Coronary artery (tissue), 2 donors: ENCODE results near the gene RPS6KA2.

Experiments
- DNase-seq: peaks from one replicate; pipeline ENCODE4 v3.0.0-alpha.2; 2017; ENCODE audit warnings: low spot score
- H3K27ac ChIP-seq, 2 donors: fragments of 200-600 bp; sonication (generic); one replicate each; pipeline ENCODE4 v1.5.1; 2016 to 2019
- H3K4me3 ChIP-seq: fragments of 200-600 bp; sonication (generic); 2 replicates; pipeline ENCODE4 v1.5.1; 2016; ENCODE audit warnings: mild to moderate bottlenecking, moderate library complexity
- TF ChIP-seq, protein P1 (sequence below): fragments of 200-600 bp; sonication (generic); IDR thresholded peaks from one replicate; pipeline ENCODE4 v1.5.1; 2019; ENCODE audit warnings: antibody characterized with exemption

The RPS6KA2 gene

GRCh38 chr6:166600931-166601330, 26.1 kb downstream of the RPS6KA2 start:
- no peak for DNase-seq
- TF ChIP-seq, protein P1, sequence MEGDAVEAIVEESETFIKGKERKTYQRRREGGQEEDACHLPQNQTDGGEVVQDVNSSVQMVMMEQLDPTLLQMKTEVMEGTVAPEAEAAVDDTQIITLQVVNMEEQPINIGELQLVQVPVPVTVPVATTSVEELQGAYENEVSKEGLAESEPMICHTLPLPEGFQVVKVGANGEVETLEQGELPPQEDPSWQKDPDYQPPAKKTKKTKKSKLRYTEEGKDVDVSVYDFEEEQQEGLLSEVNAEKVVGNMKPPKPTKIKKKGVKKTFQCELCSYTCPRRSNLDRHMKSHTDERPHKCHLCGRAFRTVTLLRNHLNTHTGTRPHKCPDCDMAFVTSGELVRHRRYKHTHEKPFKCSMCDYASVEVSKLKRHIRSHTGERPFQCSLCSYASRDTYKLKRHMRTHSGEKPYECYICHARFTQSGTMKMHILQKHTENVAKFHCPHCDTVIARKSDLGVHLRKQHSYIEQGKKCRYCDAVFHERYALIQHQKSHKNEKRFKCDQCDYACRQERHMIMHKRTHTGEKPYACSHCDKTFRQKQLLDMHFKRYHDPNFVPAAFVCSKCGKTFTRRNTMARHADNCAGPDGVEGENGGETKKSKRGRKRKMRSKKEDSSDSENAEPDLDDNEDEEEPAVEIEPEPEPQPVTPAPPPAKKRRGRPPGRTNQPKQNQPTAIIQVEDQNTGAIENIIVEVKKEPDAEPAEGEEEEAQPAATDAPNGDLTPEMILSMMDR, result no peak

DNA sequence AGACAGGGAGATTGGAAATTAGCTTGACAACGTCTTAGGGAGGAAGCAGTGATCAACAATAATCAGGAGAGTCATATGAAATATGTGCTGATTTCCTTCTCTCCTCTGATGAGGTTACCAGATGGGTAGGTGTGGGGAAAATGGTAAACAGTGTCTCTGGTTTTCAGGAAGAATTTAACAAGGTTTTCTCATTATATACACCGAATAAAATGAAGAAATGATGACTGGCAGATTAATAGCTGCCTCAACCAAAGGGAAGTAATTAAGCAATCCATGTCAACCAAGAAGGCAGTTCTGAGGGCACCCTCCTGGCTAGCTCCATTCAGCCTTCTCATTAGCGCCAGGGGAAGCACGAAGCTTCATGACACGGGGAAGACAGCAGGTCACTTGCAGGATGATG, 27.8 kb downstream of the RPS6KA2 start:
- Histone ChIP-seq H3K27ac (peak overlapping the region; percentile 70 to 88), H3K4me3 (peak overlapping the region; percentile 7)
- TF ChIP-seq, protein P1, result no peak
- no peak for DNase-seq

More at GRCh38 chr6:166600931-166601330, 26.1 kb downstream of the RPS6KA2 start:
- no peak overlapping the region for H3K4me3 ChIP-seq
- no peak overlapping the region for H3K27ac ChIP-seq

DNA sequence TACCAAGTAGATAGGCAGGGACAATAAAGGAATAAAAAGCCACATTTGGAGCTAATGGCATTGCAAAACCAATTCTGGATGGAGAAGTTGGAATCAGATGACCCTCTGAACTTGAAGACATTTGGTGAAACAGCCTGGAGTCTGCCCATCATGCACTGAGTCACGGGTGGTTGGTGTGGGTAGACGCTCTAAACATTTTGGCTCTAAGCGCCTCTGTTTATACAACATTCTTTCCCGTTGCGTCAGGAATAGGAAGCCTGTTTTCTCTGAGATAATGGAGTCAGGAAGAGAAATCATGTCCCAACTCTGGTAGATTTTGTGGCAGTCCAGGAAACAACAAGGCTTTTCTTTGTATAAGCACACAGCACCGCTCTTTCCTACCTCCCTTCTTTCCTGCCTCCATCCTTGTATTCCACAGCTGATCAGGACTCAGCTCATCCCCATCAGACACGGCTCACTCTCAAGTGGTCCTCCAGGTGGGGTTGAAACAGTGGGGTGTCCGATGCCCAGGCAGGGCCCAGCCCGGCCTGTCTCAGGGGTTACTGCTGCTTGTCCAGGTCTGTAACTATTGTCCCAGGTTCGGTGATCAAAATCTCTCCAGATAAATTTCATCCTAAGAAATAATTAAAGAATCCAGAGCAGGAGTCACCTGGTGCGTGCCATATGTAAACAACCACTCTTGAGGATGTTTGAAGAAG, 28.5 kb downstream of the RPS6KA2 start:
- Histone ChIP-seq H3K27ac (peak overlapping the region; percentile 70 to 88), H3K4me3 (peak overlapping the region; percentile 7)
- DNase-seq, result no peak
- TF ChIP-seq, protein P1, result no peak

DNA sequence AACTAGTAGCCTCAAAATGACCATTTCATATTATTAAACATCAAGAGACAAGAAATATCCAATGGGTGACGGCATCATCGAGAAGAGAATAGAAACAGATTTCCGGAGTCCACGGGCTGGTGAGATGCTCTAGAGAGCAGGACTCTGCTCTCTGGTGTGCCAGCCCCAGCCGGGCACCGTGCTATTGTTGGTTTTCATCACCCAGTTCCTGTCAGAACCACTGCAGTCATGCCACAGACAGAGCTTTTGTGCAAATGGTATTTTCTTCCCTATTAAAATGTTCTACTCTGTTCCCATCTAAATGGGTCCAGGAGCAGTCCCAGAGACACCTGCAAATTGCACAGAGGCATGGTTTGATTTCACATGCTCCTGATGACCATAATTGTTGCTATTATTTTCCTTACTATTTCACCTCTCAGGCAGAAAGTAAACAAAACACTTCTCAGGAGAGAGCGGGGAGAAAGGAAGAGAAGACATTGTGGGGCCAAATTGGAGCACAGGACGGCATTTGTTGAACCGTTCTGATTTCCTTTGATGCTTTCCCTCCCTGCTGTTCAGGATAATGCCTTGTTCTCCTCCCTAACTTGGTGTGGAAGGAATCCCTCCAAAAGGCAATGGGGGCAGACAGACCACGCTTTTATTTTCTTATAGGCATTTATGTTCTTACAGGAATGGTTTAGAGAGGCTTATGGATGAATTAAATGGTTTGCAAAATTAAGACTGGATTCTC, 29.2 kb downstream of the RPS6KA2 start:
- TF ChIP-seq, protein P1, result no peak
- no peak for DNase-seq
- Histone ChIP-seq H3K4me3 (no peak overlapping the region), H3K27ac (peak overlapping the region; percentile 70 to 88)

DNA sequence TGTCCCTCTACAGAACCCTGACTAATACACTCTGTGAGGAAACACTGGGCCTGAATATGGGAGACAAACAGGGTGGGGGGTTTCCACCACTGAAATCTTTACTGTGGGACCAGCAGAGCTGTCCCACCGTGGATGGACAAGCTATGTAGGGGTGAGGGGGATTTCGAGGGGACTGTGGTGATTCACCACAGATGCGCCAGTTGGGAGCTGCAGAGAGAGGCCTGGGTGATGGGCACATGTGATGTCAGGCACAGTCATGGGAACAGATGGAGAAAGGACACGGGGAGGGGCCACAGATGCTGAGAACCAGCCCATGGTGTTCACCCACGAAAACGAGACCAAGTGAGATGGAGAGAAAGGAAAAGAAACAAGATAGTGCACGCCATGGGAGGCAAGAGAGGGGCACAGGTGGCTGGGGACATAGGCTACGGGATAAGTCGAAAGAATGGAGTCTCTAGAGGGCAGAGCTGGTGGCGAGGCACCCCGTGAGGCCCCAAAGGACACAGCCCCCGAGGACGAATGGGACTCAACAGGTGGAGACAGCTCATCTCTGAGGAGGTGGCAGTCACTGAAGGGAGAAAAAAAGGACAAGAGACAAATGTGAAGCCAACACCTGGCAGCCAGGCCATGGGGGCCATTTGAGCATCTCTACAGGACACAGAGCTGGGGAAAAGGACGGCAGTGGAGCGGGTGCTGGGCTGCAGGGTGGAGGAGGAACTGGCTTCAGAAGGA, 30.1 kb downstream of the RPS6KA2 start:
- peak overlapping the region in 1 of 2 donors; percentile 8 for H3K27ac ChIP-seq
- no peak for DNase-seq
- TF ChIP-seq, protein P1, result no peak
- no peak overlapping the region for H3K4me3 ChIP-seq

GRCh38 chr6:166595949-166596348, 31.1 kb downstream of the RPS6KA2 start:
- TF ChIP-seq, protein P1, result no peak
- Histone ChIP-seq H3K4me3 (no peak overlapping the region), H3K27ac (peak overlapping the region in 1 of 2 donors; percentile 8)
- DNase-seq, result no peak
